ENCODE data around the gene GMDS.
A peak's percentile ranks its signal among the peaks of the same experiment; 100 is the strongest.

GMDS gene

GRCh38 chr6:2245103-2245876 is at the start of gene GMDS:
Gene GMDS (minus strand): TSS chr6:2245605.
- DNase-seq: peak; percentile 85

DNA sequence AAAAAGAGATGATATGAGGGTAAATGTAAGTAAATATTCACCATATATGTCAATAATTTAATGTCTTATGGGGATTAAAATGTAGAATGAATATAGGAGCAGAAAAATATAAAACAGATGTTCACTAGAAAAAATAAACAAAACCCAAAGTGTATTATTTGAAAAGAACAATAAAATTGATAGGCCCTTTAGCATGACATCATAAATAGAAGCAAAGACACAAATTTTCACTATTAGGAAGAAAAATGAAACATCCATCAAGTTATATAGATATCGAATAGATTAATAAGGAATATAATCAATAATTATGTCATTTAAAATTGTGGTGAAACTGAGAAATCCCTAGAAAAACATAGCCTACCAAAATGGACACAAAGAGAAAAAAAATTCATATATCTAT is 40.1 kb upstream of the GMDS start:
- no peak for DNase-seq

DNA sequence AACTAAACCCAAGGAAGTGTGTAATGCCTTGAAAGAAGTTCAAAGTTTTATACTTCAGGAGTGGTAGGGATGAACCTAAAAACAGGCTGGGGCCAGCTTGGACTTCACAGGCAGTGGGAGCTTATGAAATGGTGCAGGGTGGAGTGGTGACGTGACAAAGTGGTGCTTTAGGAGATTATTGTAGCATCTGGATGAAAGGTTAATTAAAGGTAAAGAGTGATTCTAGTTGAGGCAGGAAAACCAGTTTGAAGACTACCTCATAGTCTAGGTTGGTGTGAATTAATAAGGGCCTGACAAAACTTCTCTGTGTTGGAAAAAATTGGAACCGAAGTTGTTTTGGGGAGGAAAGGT is 30.5 kb upstream of the GMDS start:
- no peak for DNase-seq

DNA sequence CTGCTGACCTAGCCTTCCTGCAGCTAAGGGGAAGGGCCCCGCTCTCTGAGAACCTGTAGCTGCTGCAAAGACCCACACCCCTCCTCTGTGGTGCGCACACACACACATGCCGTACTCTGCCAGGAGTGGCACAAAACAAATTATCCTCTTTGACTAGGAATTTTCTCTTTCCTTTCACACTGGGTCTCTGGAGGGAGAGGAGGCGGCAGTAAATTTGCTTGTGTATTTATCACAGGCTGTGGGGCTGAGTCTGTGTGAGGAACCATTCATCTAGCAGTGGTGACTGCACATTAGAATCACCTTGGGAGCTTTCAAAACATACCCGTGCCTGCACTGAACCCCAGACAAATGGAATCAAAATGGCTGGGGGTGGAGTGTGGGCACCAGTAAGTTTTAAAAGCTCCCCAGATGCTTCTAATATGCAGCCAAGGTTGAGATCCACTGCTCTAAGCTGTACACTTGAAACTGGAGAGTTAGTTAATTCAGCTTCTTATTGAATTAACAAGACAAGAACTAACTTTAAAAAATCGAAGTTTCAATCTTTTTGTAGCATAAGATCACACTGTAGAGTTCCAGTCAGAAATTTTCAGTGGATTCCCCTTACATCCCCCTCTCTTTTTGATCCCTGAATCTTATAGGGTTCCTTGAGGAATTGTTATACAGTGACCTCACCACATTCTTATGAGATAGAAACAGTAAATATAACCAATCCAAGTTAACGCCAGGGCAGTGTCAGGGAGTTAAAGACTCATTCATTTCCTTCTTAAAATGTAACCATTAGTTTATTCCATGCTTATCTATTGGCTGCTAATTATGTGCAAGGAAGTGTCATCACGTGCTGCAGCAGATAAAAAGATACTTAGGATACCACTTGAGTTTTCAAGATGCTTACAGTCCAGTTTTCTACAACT is 29.8 kb upstream of the GMDS start:
- no peak for DNase-seq

DNA sequence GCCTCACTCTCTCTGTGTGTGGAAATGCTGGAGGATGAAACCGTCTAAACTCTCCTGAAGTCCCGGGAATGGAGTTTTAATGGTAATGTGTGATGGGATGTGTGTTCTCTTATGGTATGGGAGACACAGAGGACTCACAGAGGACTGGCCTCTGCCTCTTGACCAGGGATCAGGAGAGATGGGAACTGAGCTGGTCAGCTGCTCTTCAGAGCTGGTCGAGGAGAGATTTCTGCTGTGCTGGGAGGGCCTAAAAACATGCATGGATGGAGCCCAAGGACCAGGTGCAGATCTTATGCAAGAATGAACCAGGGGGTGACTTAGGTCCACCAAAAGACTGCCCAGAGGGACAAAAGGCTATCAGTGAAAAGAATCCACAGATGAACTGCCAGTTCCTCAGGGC is 27.3 kb upstream of the GMDS start:
- no peak for DNase-seq

DNA sequence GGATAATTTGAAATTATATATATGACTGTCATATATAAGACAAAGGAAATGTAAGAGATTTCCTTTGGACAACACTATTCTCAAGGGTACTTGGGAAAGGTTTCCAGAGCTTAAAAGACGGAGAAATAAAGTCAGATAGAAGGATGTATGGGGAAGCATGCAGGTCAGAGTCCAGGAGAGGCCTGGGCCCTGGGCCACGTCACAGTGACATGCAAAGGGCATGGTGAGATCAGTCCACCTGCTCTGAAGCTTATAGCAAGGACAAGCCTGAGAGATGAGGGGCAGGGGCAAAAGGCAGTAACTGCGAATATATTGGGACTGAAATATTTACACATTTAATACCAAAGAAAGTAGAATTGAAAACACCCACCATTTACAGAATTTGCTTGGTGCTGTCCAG is 24.6 kb upstream of the GMDS start:
- DNase-seq: no peak

- no peak for DNase-seq
These were observed 21.4 kb upstream of the GMDS start for GRCh38 chr6:2266841-2267240.

DNA sequence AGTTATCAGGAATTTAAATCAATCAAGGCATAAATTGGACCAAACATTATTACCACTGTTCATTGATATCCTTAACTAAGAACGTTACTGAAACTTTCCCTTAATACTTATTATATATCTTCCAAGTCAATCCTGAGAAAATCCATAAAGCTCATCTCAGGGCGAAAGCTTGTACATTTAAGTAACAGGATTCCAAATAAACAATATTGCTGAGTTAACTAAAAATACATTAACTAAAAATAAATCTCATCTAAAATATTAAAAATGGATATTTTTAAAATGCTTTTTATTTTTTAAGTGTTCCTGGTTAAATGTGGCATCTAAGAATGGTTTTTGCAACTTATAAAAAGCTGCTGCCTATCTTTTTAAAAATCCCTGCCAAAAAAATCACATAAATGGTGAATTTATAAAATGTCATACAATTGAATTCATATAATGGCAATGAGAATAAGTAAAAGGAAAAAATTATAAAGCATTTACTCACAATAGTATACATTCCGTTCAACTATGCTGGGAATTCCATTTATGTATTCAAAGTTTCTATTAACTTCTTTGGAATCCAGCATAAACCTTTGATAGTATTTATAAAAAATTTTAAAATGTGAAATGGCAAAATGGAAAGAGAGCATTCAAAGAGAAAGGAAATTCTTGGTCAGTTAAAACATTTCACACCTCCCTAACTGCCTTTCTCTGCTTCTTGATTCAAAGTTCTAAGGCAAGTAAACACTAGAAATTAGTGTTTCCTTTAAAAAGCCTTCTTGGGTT is 20.8 kb upstream of the GMDS start:
- no peak for DNase-seq

GRCh38 chr6:2264932-2265331 is 19.5 kb upstream of the GMDS start:
- no peak for DNase-seq

- DNase-seq: no peak
These were observed 18.5 kb upstream of the GMDS start for GRCh38 chr6:2263896-2264295.

- DNase-seq: no peak
These were observed 14.2 kb upstream of the GMDS start for GRCh38 chr6:2259574-2259973.

DNA sequence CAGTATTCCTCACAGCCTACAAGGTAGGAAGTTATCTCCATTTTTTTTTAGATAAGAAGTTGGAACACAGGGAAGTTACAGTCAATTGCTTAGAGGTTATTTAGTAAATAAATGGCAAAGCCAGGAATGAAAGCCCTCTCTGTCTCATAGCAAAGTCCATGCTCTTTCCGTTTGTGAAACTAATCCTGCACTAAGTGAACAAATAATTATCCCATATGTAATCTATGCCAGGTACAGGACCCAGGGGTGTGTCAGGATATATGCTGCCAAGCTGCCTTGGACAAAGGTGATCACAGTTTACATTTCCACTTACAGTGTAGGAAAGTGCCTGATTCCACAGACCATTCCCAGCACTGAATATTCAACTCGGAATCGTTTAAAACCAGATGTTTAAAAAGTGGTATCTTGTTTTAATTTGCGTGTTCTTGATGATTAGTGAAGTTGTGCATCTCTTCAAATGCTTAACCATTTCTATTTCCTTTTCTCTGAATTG is 13.6 kb upstream of the GMDS start:
- DNase-seq: no peak

DNA sequence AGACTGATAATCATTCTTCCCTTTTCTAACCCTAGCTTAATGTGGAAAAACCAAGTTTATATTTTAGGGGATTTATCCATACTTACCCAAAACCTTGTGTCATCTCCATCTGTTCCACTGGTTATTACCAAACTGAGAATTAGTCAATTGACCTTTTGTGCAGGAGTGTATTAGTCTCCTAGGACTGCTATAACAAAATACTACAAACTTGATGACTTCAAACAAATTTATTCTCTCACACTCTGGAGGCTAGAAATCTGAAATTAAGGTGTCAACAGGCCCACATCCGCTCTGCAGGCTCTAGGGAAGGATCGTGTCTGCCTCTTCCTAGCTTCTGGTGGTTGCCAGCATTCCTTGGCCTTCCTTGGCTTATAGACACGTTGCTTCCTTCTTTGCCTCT is 12.7 kb upstream of the GMDS start:
- DNase-seq: no peak

- DNase-seq: no peak
These were observed 12.0 kb upstream of the GMDS start for GRCh38 chr6:2257363-2257762.

DNA sequence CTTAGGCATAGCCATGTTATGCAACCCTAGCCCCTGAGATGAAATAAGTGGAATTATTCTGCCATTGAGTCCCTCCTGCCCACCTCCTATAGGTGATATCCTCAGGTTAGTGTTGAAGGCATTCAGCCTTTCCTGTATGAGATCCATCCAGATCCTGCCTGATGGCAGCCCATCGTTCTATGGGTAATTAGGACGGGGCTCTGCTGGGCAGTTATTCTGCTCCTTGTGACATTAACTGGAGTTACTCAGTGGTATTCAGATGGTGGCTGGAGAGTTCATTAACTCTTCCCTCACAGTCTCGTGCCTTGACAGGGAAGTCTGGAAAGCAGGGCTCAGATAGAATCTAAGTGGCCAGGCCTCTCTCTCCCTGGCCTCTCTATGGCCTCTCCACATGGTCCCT is 9.3 kb upstream of the GMDS start:
- DNase-seq: no peak

- no peak for DNase-seq
These were observed 3.7 kb upstream of the GMDS start for GRCh38 chr6:2249126-2249525.

- no peak for DNase-seq
These were observed 2.3 kb upstream of the GMDS start for GRCh38 chr6:2247664-2248063.

DNA sequence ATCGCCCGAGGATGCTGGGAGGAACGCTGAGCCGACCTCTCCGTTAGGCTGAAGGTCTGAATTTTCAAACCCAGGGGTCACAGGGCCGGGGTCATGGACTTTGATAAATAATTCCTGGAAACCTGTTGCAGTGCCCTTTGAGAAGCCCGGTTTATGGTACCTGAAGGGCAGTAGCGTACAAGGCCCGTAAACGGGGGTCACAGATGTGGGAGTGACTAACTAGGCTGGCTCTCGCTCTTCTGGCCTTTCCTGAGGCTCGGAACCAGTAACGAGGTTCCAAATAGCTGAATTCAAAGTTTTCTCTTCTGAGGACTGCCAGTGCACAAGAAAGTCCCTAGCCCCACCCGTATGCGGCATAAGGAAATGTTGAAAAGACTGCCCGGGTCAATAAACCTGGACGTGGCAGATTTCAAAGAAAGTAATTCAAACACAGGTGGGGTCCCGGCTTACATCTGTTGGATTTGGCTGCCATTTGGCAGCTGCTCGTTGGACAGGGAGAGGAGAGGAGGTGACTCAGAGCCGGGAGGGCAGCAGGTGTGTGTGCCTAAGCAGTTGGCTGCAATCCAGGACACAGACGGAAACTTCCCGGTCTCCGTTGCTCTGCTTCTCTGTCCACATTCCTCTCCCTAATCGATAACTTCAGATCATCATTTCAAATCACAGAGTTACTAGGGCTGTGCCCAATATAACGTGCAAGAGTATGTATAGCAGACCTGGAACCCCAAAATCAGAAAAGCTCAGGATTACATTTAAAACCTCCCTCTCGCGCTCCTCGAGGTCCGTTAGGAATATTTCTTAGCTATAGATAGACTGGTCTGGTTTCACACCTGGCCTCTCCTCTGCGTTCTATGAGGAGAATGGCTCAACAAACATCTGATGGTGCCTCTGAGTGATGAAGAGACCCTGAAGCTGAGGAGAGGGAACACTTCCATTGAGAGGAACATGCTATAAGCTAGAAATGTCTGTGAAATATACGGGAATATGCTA is 765 bp upstream of the GMDS start:
- peak; percentile 58 for DNase-seq

DNA sequence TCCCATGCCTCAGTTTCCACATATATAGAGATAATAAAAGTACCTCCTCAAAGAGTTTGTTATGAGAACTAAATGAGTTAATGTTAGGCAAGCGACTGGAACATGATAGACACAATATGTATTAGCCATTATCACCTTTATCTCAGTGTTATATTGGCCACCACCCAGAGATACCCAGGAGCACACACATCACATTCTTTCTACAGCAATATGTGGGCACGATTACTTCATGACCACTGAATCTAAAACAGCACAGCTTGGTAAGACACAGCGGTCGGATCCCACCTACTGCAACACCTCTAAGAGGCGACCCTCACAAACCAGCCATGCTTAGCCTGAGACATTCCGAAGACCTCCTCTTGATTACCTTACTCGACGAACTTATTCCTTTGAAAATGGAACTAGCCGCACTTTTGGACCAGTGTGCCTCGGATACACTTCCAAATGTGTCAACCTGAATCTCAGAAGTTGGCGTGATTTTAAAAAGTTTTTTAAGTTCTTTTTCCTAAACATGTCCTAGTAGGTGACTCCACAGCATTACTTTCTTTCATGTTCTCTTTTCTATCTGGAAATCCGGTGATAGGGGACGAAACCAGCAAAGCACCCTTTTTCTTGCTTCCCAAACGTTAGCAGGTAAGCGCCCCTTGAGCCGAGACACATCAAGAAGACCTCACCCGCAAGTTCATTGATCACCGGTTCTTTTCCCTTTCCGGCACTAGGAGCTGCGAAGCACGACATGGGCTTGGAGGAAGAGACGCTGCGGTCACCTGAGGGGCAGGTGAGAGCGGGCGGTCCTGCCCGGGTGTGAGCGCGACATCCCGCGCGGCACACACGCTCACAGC is 923 bp downstream of the GMDS start:
- DNase-seq: no peak

DNA sequence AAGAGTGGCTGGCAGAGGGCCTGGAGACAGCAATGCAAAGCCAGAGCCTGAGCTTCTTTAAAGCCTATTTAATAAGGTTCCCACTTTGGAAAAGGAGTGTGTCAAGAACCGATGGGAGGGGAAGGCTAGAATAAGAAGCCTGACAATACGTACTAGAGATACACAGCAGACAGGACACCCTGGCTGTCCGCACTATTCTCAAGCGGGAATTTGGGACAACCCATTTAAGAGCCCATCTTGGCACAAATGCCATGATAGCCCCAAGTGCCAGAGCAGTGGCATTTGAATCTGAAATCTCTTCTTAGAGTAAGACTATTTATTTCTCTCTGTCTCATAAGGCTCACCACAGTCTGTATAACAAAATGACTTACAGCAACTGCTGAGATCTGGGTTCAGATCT is 3.1 kb downstream of the GMDS start:
- DNase-seq: no peak

- no peak for DNase-seq
These were observed 4.4 kb downstream of the GMDS start for GRCh38 chr6:2240961-2241360.
